GM18909 (cell line): ENCODE results near the gene LUZP2.

Experiments used
- ATAC-seq: cut with Tn5 transposase; IDR thresholded peaks from one replicate; pipeline ENCODE4 v1.9.1; 2021; ENCODE audit warnings: mild to moderate bottlenecking; ENCODE audit not compliant: unreplicated experiment, poor library complexity

LUZP2 gene

DNA sequence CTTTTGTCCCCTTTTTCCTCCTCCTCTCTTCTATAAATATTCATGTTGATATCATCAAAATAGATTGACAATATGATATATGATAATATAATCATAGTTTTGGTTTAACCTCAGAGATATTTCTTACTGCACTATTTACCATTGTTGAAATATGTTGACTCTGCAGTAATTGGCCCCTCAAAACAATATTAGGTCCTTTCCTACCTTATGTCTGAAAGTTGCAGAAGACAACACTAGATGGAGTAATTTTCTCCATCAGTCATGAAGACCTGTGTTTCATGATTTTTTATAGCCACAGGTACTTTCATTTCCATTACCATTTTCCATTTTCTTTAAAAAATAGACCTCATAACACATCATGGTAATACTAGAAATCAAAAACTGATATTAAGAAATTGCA lies 284.4 kb downstream of the LUZP2 start:
- no peak for ATAC-seq

- ATAC-seq = no peak
Observed at GRCh38 chr11:24793479-24793878, 296.6 kb downstream of the LUZP2 start.

- no peak for ATAC-seq
Observed at GRCh38 chr11:24794064-24794463, 297.2 kb downstream of the LUZP2 start.

- ATAC-seq = no peak
Observed at GRCh38 chr11:24805671-24806070, 308.8 kb downstream of the LUZP2 start.

DNA sequence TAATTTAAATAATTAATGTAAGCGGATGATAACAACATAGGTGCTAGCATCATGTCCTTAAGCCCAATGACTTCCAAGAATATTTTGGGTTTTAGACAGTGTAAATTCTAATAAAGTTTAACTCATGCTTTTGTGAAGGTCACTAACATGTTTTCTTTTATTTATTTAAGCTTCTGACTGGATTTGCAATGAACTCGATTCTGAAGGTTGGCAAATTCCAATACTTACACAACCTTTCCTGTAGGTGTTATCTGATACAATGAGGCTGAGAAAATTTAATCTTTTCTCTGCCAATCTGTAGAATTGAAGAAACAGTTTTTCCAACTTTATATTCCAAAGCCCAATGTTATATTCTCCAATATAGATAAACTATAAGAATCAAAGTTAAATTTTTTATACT lies 311.3 kb downstream of the LUZP2 start:
- no peak for ATAC-seq

DNA sequence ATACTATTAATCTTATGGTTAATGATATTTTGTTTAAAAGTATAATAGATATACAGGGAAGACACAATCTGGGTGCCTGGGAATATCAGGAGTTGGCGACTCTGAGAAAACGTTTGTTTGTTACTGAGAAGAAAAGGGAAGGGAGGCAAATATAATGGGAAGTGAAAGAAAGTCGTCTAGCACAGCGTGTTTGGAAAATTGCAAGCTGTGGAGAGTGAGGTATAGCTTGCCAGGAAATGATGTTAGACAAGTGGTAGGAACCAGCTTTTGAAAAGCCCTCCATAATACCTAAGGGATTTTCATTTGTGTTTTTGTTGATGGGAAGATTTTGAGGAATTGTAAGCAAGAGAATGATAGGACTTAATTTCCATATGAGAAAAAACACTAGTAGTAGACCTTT lies 322.2 kb downstream of the LUZP2 start:
- ATAC-seq = no peak

DNA sequence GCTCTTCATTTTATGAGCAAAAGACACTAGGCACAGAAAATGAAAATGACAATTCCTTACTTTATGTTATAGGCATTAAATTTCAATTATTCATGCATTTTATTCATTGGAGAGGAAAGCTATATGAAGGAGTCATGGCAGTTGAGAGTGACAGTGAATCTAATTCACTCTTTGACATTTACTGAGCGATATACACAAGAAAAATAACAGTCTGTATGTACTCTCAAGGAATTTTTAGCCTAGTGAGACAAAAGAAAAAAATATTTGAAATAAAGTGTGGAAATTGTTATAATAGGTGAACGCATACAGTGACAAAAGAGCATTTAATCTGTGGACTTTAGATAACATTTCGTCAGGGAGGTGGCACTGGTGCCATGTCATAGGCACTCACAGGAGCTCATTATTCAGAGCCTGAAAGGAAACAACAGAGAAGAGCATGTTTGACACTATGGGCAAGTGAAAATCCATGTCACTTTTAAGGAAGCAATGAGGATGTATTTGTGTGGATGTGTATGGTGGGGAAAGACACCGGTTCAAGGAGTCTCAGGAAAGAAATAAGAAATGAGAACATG lies 323.1 kb downstream of the LUZP2 start:
- no peak for ATAC-seq

DNA sequence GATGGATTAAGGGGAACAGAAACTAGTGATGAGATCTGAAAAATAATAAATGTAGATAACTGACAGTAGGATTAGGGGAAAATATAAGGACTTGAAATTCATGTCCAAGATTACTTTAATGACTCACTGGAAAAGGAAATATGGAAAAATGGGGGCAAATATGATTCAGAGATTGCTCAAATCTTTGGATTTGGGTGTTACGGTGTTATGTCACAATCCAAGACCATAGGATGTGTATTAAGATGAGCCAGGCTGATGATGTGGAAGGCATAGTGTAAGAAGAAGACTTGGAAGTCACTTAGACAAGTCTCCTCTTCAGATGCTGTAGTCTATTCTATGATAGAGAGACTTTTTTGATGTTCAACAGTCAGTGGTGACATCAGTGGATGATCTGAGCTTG lies 323.7 kb downstream of the LUZP2 start:
- no peak for ATAC-seq

- ATAC-seq = no peak
Observed at GRCh38 chr11:24828938-24829605, 332.2 kb downstream of the LUZP2 start.

DNA sequence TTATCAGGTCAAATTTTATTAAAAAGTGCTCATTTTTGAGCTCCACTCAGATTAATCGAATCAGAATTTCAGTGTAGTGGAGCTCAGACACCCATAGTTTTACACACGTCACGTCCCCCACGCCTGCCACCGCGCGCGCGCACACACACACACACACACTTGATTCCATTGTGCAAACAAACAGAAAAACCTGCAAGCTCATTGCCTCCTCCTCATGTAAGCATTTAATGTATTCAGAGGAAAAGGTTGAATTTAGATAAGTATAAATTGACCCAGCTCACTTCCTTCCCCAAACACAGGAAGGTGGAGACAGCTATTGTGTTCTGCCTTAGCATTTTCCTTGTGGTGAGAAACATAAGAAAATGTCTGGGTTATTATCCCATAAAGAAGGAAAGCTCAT lies 336.7 kb downstream of the LUZP2 start:
- ATAC-seq = no peak

DNA sequence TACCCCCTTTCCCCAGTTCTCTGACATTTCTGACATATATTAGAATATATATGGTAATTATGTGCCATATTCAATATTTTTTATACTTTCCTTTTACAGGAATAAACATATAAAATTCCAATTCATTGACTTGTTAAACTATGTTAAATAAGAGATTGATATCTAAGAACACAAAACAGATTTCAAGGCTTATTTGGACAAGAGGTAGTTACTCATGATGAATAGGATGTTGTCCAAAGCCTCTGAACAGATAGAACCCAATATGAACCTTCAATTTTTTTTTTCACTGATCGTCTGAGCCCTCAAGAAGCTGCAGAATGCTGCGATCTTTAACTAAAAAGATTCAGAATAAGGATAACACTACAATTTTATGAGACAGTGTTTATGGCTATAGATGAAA lies 340.3 kb downstream of the LUZP2 start:
- ATAC-seq = no peak

DNA sequence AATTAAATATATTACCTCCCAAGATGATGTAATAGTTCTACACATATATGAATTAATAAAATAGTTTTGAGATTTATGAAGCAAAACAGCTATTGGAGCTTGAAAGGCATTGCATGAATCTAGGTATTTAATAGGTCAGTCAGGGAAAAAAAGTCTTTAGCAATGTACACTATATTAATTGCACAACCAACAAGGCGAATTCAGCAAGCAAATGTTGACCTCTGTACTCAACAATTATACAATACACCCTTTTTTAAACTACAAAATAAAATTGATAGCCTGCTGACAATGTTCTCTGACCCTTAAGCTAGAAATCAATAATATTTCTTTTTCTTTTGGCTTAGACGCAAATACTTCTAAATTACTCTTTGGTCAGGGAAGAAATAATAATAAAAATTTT lies 345.5 kb downstream of the LUZP2 start:
- no peak for ATAC-seq

DNA sequence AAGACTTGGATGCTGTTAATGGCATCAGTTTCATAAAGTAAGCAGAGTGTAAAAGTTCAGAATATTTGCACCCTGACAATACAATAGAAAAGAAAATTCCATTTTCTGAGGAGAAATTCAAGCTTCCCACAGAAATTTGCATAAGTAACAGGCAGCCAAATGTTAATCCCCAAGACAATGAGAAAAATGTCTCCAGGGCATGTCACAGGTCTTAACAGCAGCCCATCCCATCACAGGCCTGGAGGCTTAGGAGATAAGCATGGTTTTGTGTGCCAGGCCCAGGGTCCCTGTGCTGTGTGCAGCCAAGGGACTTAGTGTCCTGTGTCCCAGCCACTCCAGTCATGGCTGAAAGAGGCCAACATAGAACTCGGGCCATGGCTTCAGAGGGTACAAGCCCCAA lies 347.6 kb downstream of the LUZP2 start:
- ATAC-seq = no peak

DNA sequence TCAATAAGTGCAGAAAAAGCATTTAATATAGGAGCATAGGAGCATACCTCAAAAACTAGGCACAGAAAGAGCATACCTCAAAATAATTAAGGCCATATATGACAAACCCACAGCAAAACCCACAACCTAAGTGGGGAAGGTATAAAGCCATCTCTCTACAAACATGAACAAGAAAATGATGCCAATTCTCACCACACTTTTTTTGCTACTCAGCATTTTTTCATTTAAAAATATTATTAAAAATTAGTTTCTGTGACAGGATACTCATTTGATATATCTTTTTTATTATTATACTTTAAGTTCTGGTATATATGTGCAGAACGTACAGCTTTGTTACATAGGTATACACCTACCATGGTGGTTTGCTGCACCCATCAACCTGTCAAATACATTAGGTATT lies 352.0 kb downstream of the LUZP2 start:
- ATAC-seq = no peak

- no peak for ATAC-seq
Observed at GRCh38 chr11:24855951-24856350, 359.1 kb downstream of the LUZP2 start.

DNA sequence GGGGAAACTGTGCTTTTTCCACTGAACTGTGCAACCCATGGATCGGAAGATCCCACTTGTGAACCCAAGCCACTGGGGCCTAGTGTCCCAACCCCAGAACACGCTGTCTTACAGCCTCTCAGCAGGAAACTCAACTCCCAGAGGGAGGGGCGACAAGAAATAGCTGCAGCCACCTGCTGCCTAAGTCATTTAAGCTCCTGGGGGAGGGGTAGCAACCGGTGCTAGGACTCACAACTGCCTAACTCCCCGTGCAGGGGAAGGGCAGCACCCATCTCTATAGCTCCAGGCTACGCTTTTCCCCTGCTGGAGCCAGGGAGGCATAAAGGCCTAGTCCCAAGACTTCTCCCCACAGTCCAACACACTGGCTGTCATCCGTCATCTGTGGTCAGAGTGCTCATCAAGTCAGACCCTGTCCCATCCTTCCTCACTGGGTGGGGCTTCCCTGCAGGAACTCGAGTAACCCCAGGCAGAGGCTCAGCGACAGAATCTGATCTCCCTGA lies 363.0 kb downstream of the LUZP2 start:
- ATAC-seq = no peak

- no peak for ATAC-seq
Observed at GRCh38 chr11:24861440-24861839, 364.6 kb downstream of the LUZP2 start.

- no peak for ATAC-seq
Observed at GRCh38 chr11:24866743-24867142, 369.9 kb downstream of the LUZP2 start.

DNA sequence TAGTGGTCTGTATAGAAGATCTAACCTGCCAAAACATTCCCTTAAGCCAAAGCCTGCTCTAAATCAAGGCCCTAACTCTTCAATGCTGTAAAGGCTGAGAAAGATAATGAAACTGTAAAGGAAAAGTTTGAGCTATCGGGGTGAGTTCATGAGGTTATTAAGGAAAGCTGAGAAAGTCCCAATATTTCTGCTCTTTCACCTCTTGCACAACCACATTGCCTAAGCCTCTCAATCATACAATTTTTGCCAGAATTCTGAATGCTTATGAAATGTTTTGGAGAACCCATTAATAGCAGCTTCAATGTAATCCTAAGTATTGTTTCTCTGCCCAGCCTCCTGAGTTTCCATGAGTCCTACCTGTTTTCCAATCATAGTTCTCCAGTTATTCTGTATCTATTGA lies 373.2 kb downstream of the LUZP2 start:
- ATAC-seq = no peak

DNA sequence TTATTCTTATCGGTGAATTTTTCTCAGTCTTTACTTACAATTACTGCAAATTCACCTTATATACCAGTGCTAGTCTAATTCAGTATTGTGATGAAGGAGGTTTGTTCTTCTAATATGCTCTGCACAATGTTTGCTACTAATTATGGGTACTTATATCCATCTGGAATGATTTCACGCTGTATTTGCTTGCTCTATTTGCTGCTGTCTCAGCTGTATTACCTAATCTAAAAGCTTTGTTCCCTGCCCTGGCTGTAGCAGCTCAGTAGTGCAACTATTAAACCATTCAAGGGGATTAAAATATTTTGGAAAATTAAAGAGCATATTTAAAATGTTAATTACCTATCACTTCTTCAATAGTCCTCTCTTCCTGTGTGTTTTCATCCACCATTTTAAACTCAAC lies 375.3 kb downstream of the LUZP2 start:
- no peak for ATAC-seq

GRCh38 chr11:24872651-24873311 lies 375.9 kb downstream of the LUZP2 start:
- no peak for ATAC-seq

GRCh38 chr11:24880962-24881361 lies 384.1 kb downstream of the LUZP2 start:
- ATAC-seq = no peak
